ENCODE results near the gene CCR2.

- TF ChIP-seq CTCF (conservative IDR thresholded peaks at IDR 0.05; ENCODE audit: low read depth, low read length) (no peak), POLR2A (IDR thresholded peaks at IDR 0.05; ENCODE audit: low read depth, low read length) (no peak), SMC3 (IDR thresholded peaks at IDR 0.05; ENCODE audit: low read depth, low read length) (no peak), CHD1 (IDR thresholded peaks at IDR 0.05; ENCODE audit: low read depth, low read length) (no peak), ELK1 (IDR thresholded peaks at IDR 0.05; ENCODE audit: borderline replicate concordance, low read depth, low read length) (no peak), RAD21 (IDR thresholded peaks at IDR 0.05; ENCODE audit: low read length) (no peak)
Observed at GRCh38 chr3:46409739-46410489, 56.0 kb downstream of the CCR2 start.
